ENCODE results near the gene HTD2. TPM values are rescaled to one million over a fixed set of nuclear protein-coding genes. Genes with fewer than 3 reads are reported as not detected.

Gene HTD2
- total and polyA plus RNA-seq, 9 of the 15 experiments (the other 6 are each of a cell fraction or from before 2014, with no cell fraction given), result 1.8 to 22.8 (median 9.6) TPM

- H4K20me1 ChIP-seq (replicated peaks; ENCODE audit: control insufficient read depth, insufficient read depth, low read length), result no peaks in the 10 kb centered on the region
- H3K36me3 ChIP-seq (ENCODE audit: control insufficient read depth, insufficient read depth, low read length), result no peaks in the 10 kb centered on the region
- 53% methylated on average over 4 of the region's 4 CpGs for WGBS (ENCODE audit: insufficient coverage, low coverage, missing lambda C conversion rate)
- H3K4me3 ChIP-seq, result no peak overlapping the region
- TF ChIP-seq, protein P1, sequence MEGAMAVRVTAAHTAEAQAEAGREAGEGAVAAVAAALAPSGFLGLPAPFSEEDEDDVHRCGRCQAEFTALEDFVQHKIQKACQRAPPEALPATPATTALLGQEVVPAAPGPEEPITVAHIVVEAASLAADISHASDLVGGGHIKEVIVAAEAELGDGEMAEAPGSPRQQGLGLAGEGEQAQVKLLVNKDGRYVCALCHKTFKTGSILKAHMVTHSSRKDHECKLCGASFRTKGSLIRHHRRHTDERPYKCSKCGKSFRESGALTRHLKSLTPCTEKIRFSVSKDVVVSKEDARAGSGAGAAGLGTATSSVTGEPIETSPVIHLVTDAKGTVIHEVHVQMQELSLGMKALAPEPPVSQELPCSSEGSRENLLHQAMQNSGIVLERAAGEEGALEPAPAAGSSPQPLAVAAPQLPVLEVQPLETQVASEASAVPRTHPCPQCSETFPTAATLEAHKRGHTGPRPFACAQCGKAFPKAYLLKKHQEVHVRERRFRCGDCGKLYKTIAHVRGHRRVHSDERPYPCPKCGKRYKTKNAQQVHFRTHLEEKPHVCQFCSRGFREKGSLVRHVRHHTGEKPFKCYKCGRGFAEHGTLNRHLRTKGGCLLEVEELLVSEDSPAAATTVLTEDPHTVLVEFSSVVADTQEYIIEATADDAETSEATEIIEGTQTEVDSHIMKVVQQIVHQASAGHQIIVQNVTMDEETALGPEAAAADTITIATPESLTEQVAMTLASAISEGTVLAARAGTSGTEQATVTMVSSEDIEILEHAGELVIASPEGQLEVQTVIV (CRISPR knock-in tag; IDR thresholded peaks at IDR 0.05; ENCODE audit: borderline replicate concordance), result no peak
- no peaks in the 10 kb centered on the region for H3K9me1 ChIP-seq (ENCODE audit: control insufficient read depth, insufficient read depth, low read length)
- no TSS peak for BruUV-seq (replicated peaks)
- H3K9me3 ChIP-seq (replicated peaks; ENCODE audit: control insufficient read depth, insufficient read depth, low read depth, low read length), result no peaks in the 10 kb centered on the region
- no peaks in the 10 kb centered on the region for H3K27me3 ChIP-seq (ENCODE audit: control insufficient read depth in 2 of 2, insufficient read depth in 2 of 2, low read length in 2 of 2)
- POLR2A ChIA-PET, result interaction anchor here (0.6 kb wide), 1 partner anchor 127 kb away, joined by 3 read pairs; no protein-coding TSS in a partner anchor
- H3K9ac ChIP-seq (ENCODE audit: insufficient read depth in 1 of 2, low read depth in 2 of 2, low read length in 2 of 2), result no peak overlapping the region
- no peaks in the 10 kb centered on the region for H3K4me1 ChIP-seq (replicated peaks in 1 of 2; ENCODE audit: control insufficient read depth in 2 of 2, insufficient read depth in 2 of 2, low read length in 2 of 2)
- in situ Hi-C loops (cut with MboI) (no loop called here), intact Hi-C loops (cut with micrococcal nuclease) (no loop called here)
- no peaks in the 10 kb centered on the region for H3K79me2 ChIP-seq (ENCODE audit: control insufficient read depth, insufficient read depth, low read length)
- H2AFZ ChIP-seq (ENCODE audit: low read depth, low read length), result no peak overlapping the region
- FAIRE-seq (no peak), DNase-seq (ENCODE audit: extremely low read depth in 1 of 4, low spot score in 3 of 4) (no peak), ATAC-seq (no peak)
- no peak overlapping the region for H3K4me2 ChIP-seq (ENCODE audit: insufficient read depth, low read length)
- H3K27ac ChIP-seq (ENCODE audit: extremely low read depth, low read depth, low read length), result no peak overlapping the region
- CTCF ChIA-PET (ENCODE audit: low intra/inter-chr PET ratio), result no interaction called here
Measured at GRCh38 chr3:58359621-58360020, 53.3 kb downstream of the HTD2 start.

DNA sequence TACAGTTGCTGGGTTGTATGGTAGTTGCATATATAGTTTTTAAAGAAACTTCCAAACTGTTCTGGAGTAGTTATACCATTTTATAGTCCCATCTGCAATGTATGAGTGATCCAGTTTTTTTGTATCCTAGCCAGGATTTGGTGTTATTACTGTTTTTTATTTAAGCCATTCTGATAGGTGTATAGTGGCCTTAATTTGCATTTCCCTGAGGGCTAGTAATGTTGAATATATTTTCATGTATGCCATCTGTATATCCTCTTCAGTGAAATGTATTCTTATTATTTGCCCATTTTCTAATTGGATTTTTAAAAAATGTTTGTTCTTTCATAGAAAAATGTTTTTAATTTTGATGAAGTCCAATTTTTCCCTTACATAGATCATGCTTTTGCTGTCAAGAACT is 55.5 kb downstream of the HTD2 start:
- intact Hi-C loops (cut with micrococcal nuclease), result no loop called here
- no peak overlapping the region for H3K9ac ChIP-seq (ENCODE audit: insufficient read depth in 1 of 2, low read depth in 2 of 2, low read length in 2 of 2)
- BruUV-seq (replicated peaks), result no TSS peak
- ATAC-seq (no peak), FAIRE-seq (no peak), DNase-seq (ENCODE audit: extremely low read depth in 1 of 4, low spot score in 3 of 4) (no peak)
- no peak overlapping the region for H3K4me2 ChIP-seq (ENCODE audit: insufficient read depth, low read length)
- H3K27me3 ChIP-seq (ENCODE audit: control insufficient read depth in 2 of 2, insufficient read depth in 2 of 2, low read length in 2 of 2), result no peaks in the 10 kb centered on the region
- no peaks in the 10 kb centered on the region for H3K4me1 ChIP-seq (replicated peaks in 1 of 2; ENCODE audit: control insufficient read depth in 2 of 2, insufficient read depth in 2 of 2, low read length in 2 of 2)
- H3K9me1 ChIP-seq (ENCODE audit: control insufficient read depth, insufficient read depth, low read length), result no peaks in the 10 kb centered on the region
- H3K36me3 ChIP-seq (ENCODE audit: control insufficient read depth, insufficient read depth, low read length), result no peaks in the 10 kb centered on the region
- no peak overlapping the region for H3K27ac ChIP-seq (ENCODE audit: extremely low read depth, low read depth, low read length)
- no peaks in the 10 kb centered on the region for H3K79me2 ChIP-seq (ENCODE audit: control insufficient read depth, insufficient read depth, low read length)
- ChIA-PET POLR2A (no interaction called here), CTCF (ENCODE audit: low intra/inter-chr PET ratio) (interaction anchor here (0.5 kb wide), 1 partner anchor 8 kb away, joined by 5 read pairs; no protein-coding TSS in a partner anchor)
- no peak overlapping the region for H2AFZ ChIP-seq (ENCODE audit: low read depth, low read length)
- in situ Hi-C loops (cut with MboI), result no loop called here
- no peaks in the 10 kb centered on the region for H3K9me3 ChIP-seq (replicated peaks; ENCODE audit: control insufficient read depth, insufficient read depth, low read depth, low read length)
- H3K4me3 ChIP-seq, result no peak overlapping the region
- no peaks in the 10 kb centered on the region for H4K20me1 ChIP-seq (replicated peaks; ENCODE audit: control insufficient read depth, insufficient read depth, low read length)
- TF ChIP-seq, protein P2, sequence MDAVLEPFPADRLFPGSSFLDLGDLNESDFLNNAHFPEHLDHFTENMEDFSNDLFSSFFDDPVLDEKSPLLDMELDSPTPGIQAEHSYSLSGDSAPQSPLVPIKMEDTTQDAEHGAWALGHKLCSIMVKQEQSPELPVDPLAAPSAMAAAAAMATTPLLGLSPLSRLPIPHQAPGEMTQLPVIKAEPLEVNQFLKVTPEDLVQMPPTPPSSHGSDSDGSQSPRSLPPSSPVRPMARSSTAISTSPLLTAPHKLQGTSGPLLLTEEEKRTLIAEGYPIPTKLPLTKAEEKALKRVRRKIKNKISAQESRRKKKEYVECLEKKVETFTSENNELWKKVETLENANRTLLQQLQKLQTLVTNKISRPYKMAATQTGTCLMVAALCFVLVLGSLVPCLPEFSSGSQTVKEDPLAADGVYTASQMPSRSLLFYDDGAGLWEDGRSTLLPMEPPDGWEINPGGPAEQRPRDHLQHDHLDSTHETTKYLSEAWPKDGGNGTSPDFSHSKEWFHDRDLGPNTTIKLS (IDR thresholded peaks at IDR 0.05; ENCODE audit: borderline replicate concordance, low read depth), result no peak
- TF ChIP-seq, protein P3, sequence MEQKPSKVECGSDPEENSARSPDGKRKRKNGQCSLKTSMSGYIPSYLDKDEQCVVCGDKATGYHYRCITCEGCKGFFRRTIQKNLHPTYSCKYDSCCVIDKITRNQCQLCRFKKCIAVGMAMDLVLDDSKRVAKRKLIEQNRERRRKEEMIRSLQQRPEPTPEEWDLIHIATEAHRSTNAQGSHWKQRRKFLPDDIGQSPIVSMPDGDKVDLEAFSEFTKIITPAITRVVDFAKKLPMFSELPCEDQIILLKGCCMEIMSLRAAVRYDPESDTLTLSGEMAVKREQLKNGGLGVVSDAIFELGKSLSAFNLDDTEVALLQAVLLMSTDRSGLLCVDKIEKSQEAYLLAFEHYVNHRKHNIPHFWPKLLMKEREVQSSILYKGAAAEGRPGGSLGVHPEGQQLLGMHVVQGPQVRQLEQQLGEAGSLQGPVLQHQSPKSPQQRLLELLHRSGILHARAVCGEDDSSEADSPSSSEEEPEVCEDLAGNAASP (IDR thresholded peaks at IDR 0.05), result no peak
- no peak for TF ChIP-seq KAT2B (IDR thresholded peaks at IDR 0.05; ENCODE audit: low read depth, low read length)
- no peak for TF ChIP-seq FOXP4 (CRISPR knock-in tag; IDR thresholded peaks at IDR 0.05; ENCODE audit: borderline replicate concordance)
- TF ChIP-seq ZNF3 (CRISPR knock-in tag; IDR thresholded peaks at IDR 0.05), result no peak
- TF ChIP-seq SMARCE1 (IDR thresholded peaks at IDR 0.05), result no peak
- no peak for TF ChIP-seq ZNF766 (CRISPR knock-in tag; conservative IDR thresholded peaks at IDR 0.05)

All from K562 (cell line).